Erythroblast (primary cell): ENCODE results near the gene FAM135A.
"Not testable (repeated sequence)": the region's sequence is repeated elsewhere in the genome, so short reads cannot be mapped to it uniquely, and the experiment has no call there.

ENCODE experiments used
- GATA1 ChIP-seq: IDR thresholded peaks from 2 replicates; pipeline ENCODE4 v1.6.1; 2011; ENCODE audit warnings: low read depth, mild to moderate bottlenecking, control low read depth, low read length, moderate library complexity
- POLR2A ChIP-seq: IDR thresholded peaks from 2 replicates; pipeline ENCODE4 v1.6.1; 2011; ENCODE audit warnings: mild to moderate bottlenecking, low read length

GRCh38 chr6:70495790-70496189 is 82.5 kb downstream of the FAM135A start:
- TF ChIP-seq POLR2A, GATA1: not testable (repeated sequence)
